GM23338 (cell line): ENCODE data around the gene COG1. TPM values are rescaled to one million over a fixed set of nuclear protein-coding genes. Genes with fewer than 3 reads are reported as not detected.

Source experiments
- ATAC-seq: fragments of 200-7000 bp; cut with Tn5 transposase; 3 replicates; pipeline ENCODE4 v1.9.1; 2020
- DNase-seq: peaks from one replicate; pipeline ENCODE4 v3.0.0-alpha.2; 2015; ENCODE audit warnings: low spot score
- H2AFZ ChIP-seq: fragments of 200-600 bp; sonication (generic); 2 replicates; pipeline ENCODE4 v1.8.0; 2016; ENCODE audit warnings: antibody characterized with exemption, mild to moderate bottlenecking, moderate library complexity
- H3F3A ChIP-seq: fragments of 200-600 bp; sonication (generic); replicated peaks from 2 replicates; pipeline ENCODE4 v1.8.0; 2017; ENCODE audit warnings: antibody characterized with exemption, mixed run types, low read depth
- H3K27ac ChIP-seq: fragments of 200-600 bp; sonication (generic); 2 replicates; pipeline ENCODE4 v1.6.1; 2016; ENCODE audit warnings: low read depth
- H3K27me3 ChIP-seq: fragments of 200-600 bp; sonication (generic); 2 replicates; pipeline ENCODE4 v1.8.0; 2016; ENCODE audit warnings: mild to moderate bottlenecking, mixed run types, moderate library complexity; ENCODE audit not compliant: insufficient read depth
- H3K36me3 ChIP-seq: fragments of 200-600 bp; sonication (generic); 2 replicates; pipeline ENCODE4 v1.8.0; 2016; ENCODE audit warnings: mild to moderate bottlenecking; ENCODE audit not compliant: insufficient read depth
- H3K4me1 ChIP-seq: fragments of 200-600 bp; sonication (generic); 2 replicates; pipeline ENCODE4 v1.8.0; 2016; ENCODE audit warnings: mild to moderate bottlenecking, moderate library complexity; ENCODE audit not compliant: insufficient read depth
- H3K4me2 ChIP-seq: fragments of 200-600 bp; sonication (generic); 2 replicates; pipeline ENCODE4 v1.7.1; 2017; ENCODE audit warnings: mixed run types
- H3K4me3 ChIP-seq: fragments of 200-600 bp; sonication (generic); 2 replicates; pipeline ENCODE4 v1.6.1; 2016; ENCODE audit warnings: mixed run types
- H3K79me2 ChIP-seq: fragments of 200-600 bp; sonication (generic); replicated peaks from 2 replicates; pipeline ENCODE4 v1.8.0; 2017; ENCODE audit warnings: mild to moderate bottlenecking; ENCODE audit not compliant: insufficient read depth
- H3K9me2 ChIP-seq: fragments of 200-600 bp; sonication (generic); 2 replicates; pipeline ENCODE4 v1.8.0; 2017; ENCODE audit not compliant: insufficient read depth
- H4K20me1 ChIP-seq: fragments of 200-600 bp; sonication (generic); replicated peaks from 2 replicates; pipeline ENCODE4 v1.8.0; 2017; ENCODE audit warnings: mild to moderate bottlenecking; ENCODE audit not compliant: insufficient read depth
- H3K27ac Mint-ChIP-seq: 2 replicates; pipeline ENCODE4 v1.8.0; 2020; ENCODE audit warnings: inconsistent platforms, mild to moderate bottlenecking, moderate library complexity, mixed read lengths
- H3K27me3 Mint-ChIP-seq: 3 replicates; pipeline ENCODE4 v1.8.0; 2022; ENCODE audit warnings: low read depth, mild to moderate bottlenecking, moderate library complexity, mixed read lengths, inconsistent platforms; ENCODE audit not compliant: insufficient read depth, poor library complexity
- H3K36me3 Mint-ChIP-seq: 3 replicates; pipeline ENCODE4 v1.8.0; 2021; ENCODE audit warnings: low read depth, mild to moderate bottlenecking, inconsistent platforms, moderate library complexity, mixed read lengths
- H3K4me1 Mint-ChIP-seq: 3 replicates; pipeline ENCODE4 v1.8.0; 2020; ENCODE audit warnings: mild to moderate bottlenecking, inconsistent platforms, mixed read lengths
- H3K4me3 Mint-ChIP-seq: 3 replicates; pipeline ENCODE4 v1.8.0; 2021; ENCODE audit warnings: moderate library complexity, mild to moderate bottlenecking, inconsistent platforms, mixed read lengths
- H3K9me3 Mint-ChIP-seq: 3 replicates; pipeline ENCODE4 v1.8.0; 2020; ENCODE audit warnings: moderate library complexity, mild to moderate bottlenecking, inconsistent platforms, mixed read lengths
- CREB1 ChIP-seq: fragments of 250-450 bp; sonication (Bioruptor Pico); IDR thresholded peaks from 2 replicates; pipeline ENCODE4 v1.5.0; 2020; ENCODE audit warnings: low read depth, mild to moderate bottlenecking, moderate library complexity
- ETS1 ChIP-seq: IDR thresholded peaks from 2 replicates; pipeline ENCODE4 v1.6.1; 2016; ENCODE audit warnings: antibody characterized with exemption
- EZH2 ChIP-seq: fragments of 200-600 bp; sonication (generic); IDR thresholded peaks from one replicate; pipeline ENCODE4 v1.8.0; 2017; ENCODE audit warnings: antibody characterized with exemption, mild to moderate bottlenecking, low read depth; ENCODE audit not compliant: unreplicated experiment
- EZH2phosphoT487 ChIP-seq: fragments of 200-600 bp; sonication (generic); IDR thresholded peaks from one replicate; pipeline ENCODE4 v1.8.1; 2018; ENCODE audit warnings: antibody characterized with exemption; ENCODE audit not compliant: unreplicated experiment
- JUNB ChIP-seq: IDR thresholded peaks from one replicate; pipeline ENCODE4 v1.6.1; 2016; ENCODE audit warnings: antibody characterized with exemption; ENCODE audit not compliant: unreplicated experiment
- NANOG ChIP-seq: IDR thresholded peaks from 2 replicates; pipeline ENCODE4 v1.6.1; 2016; ENCODE audit warnings: antibody characterized with exemption, borderline replicate concordance
- POLR2AphosphoS5 ChIP-seq: IDR thresholded peaks from 2 replicates; pipeline ENCODE4 v1.6.1; 2016; ENCODE audit warnings: antibody characterized with exemption, low read depth
- REST ChIP-seq: IDR thresholded peaks from one replicate; pipeline ENCODE4 v1.6.1; 2018; ENCODE audit warnings: antibody characterized with exemption; ENCODE audit not compliant: unreplicated experiment
- ZNF114 ChIP-seq: fragments of 250-450 bp; sonication (Bioruptor Pico); IDR thresholded peaks from 2 replicates; pipeline ENCODE4 v1.5.0; 2020; ENCODE audit warnings: mild to moderate bottlenecking, moderate library complexity
- ZNF331 ChIP-seq: fragments of 250-450 bp; sonication (Bioruptor Pico); IDR thresholded peaks from 2 replicates; pipeline ENCODE4 v1.5.0; 2020; ENCODE audit warnings: low read depth, mild to moderate bottlenecking, moderate library complexity
- polyA plus RNA-seq: library from polyadenylated mRNA; unstranded; fragments of >200 nt; fragmentation: Nextera tagmentation; extraction: Ambion mirVana; gene quantifications from 2 replicates; pipeline ENCODE4 v1.2.1, GENCODE V29; 2016
- total RNA-seq: library from RNA; depleted of rRNA; stranded (reverse); fragments of >200 nt; shearing (Covaris generic); gene quantifications from 2 replicates; pipeline ENCODE4 v1.2.3, GENCODE V29; 2014
- TF ChIP-seq, protein P1 (sequence below), 2 experiments: fragments of 200-600 bp in 1 of 2; sonication (generic) in 1 of 2; conservative IDR thresholded peaks; 2 replicates each; pipeline versions ENCODE4 v1.5.1 to v1.6.1; 2016 to 2017; ENCODE audit warnings: antibody characterized with exemption in 2 of 2, low read depth in 2 of 2, mild to moderate bottlenecking in 2 of 2, moderate library complexity in 1 of 2

Gene COG1
- total and polyA plus RNA-seq, 2 experiments from 2014 or later = 15.0 to 26.1 TPM

GRCh38 chr17:73186283-73187050 is 6.4 kb upstream of the COG1 start (continued):
- TF ChIP-seq REST (no peak), POLR2AphosphoS5 (no peak), JUNB (no peak), NANOG (no peak), EZH2 (no peak), ZNF331 (CRISPR knock-in tag) (no peak)

- H3K36me3 ChIP-seq = no peaks in the 10 kb centered on the region
- no peaks in the 10 kb centered on the region for H3K27me3 ChIP-seq
- ATAC-seq (no peak), DNase-seq (no peak)
- H3K4me2 ChIP-seq = no peak overlapping the region
- H2AFZ ChIP-seq = no peak overlapping the region
- Mint-ChIP-seq H3K4me1 (peaks cover 12% of the 10 kb centered on the region), H3K9me3 (no peaks in the 10 kb centered on the region), H3K4me3 (no peak overlapping the region), H3K36me3 (peaks cover 16% of the 10 kb centered on the region; the same call in 2 of the 3 replicates), H3K27me3 (peaks cover 4% of the 10 kb centered on the region), H3K27ac (no peak overlapping the region)
- H4K20me1 ChIP-seq = no peaks in the 10 kb centered on the region; the same call in 1 of the 2 replicates
- no peak overlapping the region for H3K27ac ChIP-seq
- H3F3A ChIP-seq = 0 out of 2 replicates have a peak, but pooled peaks cover 2% of the 10 kb centered on the region
- no peaks in the 10 kb centered on the region for H3K4me1 ChIP-seq
- H3K79me2 ChIP-seq = peaks cover 15% of the 10 kb centered on the region
- no peaks in the 10 kb centered on the region for H3K9me2 ChIP-seq
- H3K4me3 ChIP-seq = no peak overlapping the region
- TF ChIP-seq EZH2phosphoT487 (no peak), NANOG (no peak), JUNB (no peak), ETS1 (no peak), CREB1 (CRISPR knock-in tag) (no peak), ZNF114 (CRISPR knock-in tag) (no peak), ZNF331 (CRISPR knock-in tag) (no peak), EZH2 (no peak), POLR2AphosphoS5 (no peak)
- TF ChIP-seq, protein P1, sequence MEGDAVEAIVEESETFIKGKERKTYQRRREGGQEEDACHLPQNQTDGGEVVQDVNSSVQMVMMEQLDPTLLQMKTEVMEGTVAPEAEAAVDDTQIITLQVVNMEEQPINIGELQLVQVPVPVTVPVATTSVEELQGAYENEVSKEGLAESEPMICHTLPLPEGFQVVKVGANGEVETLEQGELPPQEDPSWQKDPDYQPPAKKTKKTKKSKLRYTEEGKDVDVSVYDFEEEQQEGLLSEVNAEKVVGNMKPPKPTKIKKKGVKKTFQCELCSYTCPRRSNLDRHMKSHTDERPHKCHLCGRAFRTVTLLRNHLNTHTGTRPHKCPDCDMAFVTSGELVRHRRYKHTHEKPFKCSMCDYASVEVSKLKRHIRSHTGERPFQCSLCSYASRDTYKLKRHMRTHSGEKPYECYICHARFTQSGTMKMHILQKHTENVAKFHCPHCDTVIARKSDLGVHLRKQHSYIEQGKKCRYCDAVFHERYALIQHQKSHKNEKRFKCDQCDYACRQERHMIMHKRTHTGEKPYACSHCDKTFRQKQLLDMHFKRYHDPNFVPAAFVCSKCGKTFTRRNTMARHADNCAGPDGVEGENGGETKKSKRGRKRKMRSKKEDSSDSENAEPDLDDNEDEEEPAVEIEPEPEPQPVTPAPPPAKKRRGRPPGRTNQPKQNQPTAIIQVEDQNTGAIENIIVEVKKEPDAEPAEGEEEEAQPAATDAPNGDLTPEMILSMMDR (conservative IDR thresholded peaks at IDR 0.05; ENCODE audit: low read depth in 2 of 2) = no peak
Measured at GRCh38 chr17:73187203-73187769, 5.6 kb upstream of the COG1 start.
